Upper lobe of left lung (tissue), 6 donors: Measurements from ENCODE around the gene PFN2. TPM values are rescaled to one million over a fixed set of nuclear protein-coding genes. Genes with fewer than 3 reads are reported as not detected.
"Not testable (repeated sequence)": the region's sequence is repeated elsewhere in the genome, so short reads cannot be mapped to it uniquely, and the experiment has no call there.

ENCODE experiments used
- ATAC-seq, 2 donors: fragments of 200-7000 bp; cut with Tn5 transposase; one replicate each; pipeline ENCODE4 v1.9.1; 2022; ENCODE audit warnings: mild to moderate bottlenecking in 2 of 2, moderate library complexity in 2 of 2; ENCODE audit not compliant: low FRiP score in 2 of 2
- DNase-seq, 2 donors: peaks; one replicate each; pipeline ENCODE4 v3.0.0-alpha.2; 2019 to 2020
- H3K27ac ChIP-seq, 4 donors: fragments of 200-600 bp; sonication (generic); one replicate each; pipeline ENCODE4 v1.5.1; 2016 to 2019
- H3K27me3 ChIP-seq, 4 donors: fragments of 200-600 bp; sonication (generic); one replicate each; pipeline ENCODE4 v1.5.1; 2017 to 2019
- H3K36me3 ChIP-seq, 4 donors: fragments of 200-600 bp; sonication (generic); one replicate each; pipeline ENCODE4 v1.5.1; 2016 to 2019
- H3K4me1 ChIP-seq, 4 donors: fragments of 200-600 bp; sonication (generic); one replicate each; pipeline ENCODE4 v1.5.1; 2018 to 2019
- H3K4me3 ChIP-seq, 4 donors: fragments of 200-600 bp; sonication (generic); one replicate each; pipeline ENCODE4 v1.5.1; 2017 to 2019; ENCODE audit warnings: mild to moderate bottlenecking in 2 of 4, moderate library complexity in 1 of 4
- H3K9me3 ChIP-seq, 4 donors: fragments of 200-600 bp; sonication (generic); one replicate each; pipeline ENCODE4 v1.5.1; 2018 to 2019
- EP300 ChIP-seq, 4 donors: sonication (generic); formaldehyde crosslinking; IDR thresholded peaks; one replicate each; pipeline ENCODE4 v1.5.1; 2017; ENCODE audit warnings: antibody characterized with exemption in 4 of 4, control low read depth in 2 of 4
- POLR2A ChIP-seq, 4 donors: fragments of 450-650 bp; IDR thresholded peaks; one replicate each; pipeline ENCODE4 v1.5.1; 2016 to 2017; ENCODE audit warnings: antibody characterized with exemption in 4 of 4, mild to moderate bottlenecking in 2 of 4
- POLR2AphosphoS5 ChIP-seq, 2 donors: sonication (generic); formaldehyde crosslinking; IDR thresholded peaks; one replicate each; pipeline ENCODE4 v1.5.1; 2017; ENCODE audit warnings: antibody characterized with exemption in 2 of 2
- WGBS, 2 donors: methylation state at CpG; one replicate each; pipeline ENCODE4 v1.1.5; 2017 to 2018; 5-methylcytosine and 5-hydroxymethylcytosine counted together
- total RNA-seq, 6 donors: library from RNA; depleted of rRNA in 4 of 6; stranded (reverse); fragments of >200 nt in 4 of 6; gene quantifications; one replicate each; pipeline versions ENCODE4 v1.1.0 to v1.2.1, GENCODE V29; 2016 to 2021
- TF ChIP-seq, protein P1 (sequence below), 6 experiments: fragments of 450-650 bp in 4 of 6; fragments of 200-600 bp in 2 of 6; sonication (generic) in 2 of 6; IDR thresholded peaks; one replicate each; pipeline ENCODE4 v1.5.1; 2016 to 2019; ENCODE audit warnings: antibody characterized with exemption in 6 of 6
- donor health status: DM: no; HTN: no; CAD: no; lungs with moderate emphysema.
- donor health status: DM: no; HTN: yes; CAD: no; lungs with severe emphysema.

PFN2 gene
- total RNA-seq, 6 donors from 2014 or later = 6.3 to 38.5 (median 16.8) TPM

DNA sequence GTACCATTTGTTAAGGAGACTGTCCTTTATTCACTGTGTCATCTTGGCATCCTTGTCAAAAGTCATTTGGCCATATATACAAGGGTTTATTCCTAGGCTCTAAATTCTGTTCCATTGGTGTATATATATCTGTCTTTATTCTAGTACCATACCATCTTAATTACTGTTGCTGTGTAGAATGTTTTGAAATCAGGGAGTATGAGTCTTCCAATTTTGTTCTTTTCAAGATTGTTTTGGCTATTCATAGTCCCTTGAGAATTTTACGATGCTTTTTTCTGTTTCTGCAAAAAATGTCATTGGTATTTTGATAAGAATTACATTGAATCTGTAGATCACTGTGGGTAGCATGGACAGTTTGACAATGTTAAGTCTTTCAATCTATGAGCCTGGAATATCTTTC is 28.7 kb downstream of the PFN2 start:
- Histone ChIP-seq H3K9me3 (no peaks in the 10 kb centered on the region), H3K36me3 (peaks cover 0 to 3% (median 0%) of the 10 kb centered on the region in 4 donors), H3K27ac (no peak overlapping the region), H3K4me3 (no peak overlapping the region), H3K27me3 (no peaks in the 10 kb centered on the region), H3K4me1 (peaks cover 0 to 5% (median 1%) of the 10 kb centered on the region in 4 donors)
- 93% methylated on average over 1 of the region's 1 CpG for WGBS, 2 donors
- ATAC-seq (no peak), DNase-seq (no peak)
- TF ChIP-seq EP300 (IDR thresholded peaks at IDR 0.05) = no peak

DNA sequence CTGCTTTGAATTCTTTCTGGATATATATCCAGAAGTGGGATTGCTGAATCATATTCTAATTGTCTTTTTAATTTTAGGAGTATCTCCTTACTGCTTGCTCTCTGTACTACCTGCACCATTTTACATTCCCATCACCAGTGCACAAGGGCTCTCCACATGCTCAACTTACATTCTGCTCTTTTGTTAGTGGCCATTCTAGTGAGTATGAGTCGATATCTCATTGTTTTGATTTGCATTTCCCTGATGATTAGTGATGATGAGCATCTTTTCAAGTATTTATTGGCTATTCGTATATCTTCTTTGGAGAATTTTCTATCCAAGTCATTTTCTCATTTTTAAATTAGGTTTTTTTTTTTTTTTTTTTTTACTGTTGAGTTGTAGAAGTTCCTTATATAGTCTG is 29.5 kb downstream of the PFN2 start:
- Histone ChIP-seq H3K9me3 (no peaks in the 10 kb centered on the region), H3K27ac (no peak overlapping the region), H3K4me3 (no peak overlapping the region), H3K27me3 (no peaks in the 10 kb centered on the region), H3K36me3 (peaks cover 0 to 3% (median 0%) of the 10 kb centered on the region in 4 donors), H3K4me1 (peaks cover 0 to 5% (median 5%) of the 10 kb centered on the region in 4 donors)
- DNase-seq (no peak), ATAC-seq (no peak)
- TF ChIP-seq POLR2A (IDR thresholded peaks at IDR 0.05) (no peak), EP300 (IDR thresholded peaks at IDR 0.05) (no peak)
- WGBS, 2 donors = 79 to 93% methylated on average over 2 of the region's 2 CpGs

DNA sequence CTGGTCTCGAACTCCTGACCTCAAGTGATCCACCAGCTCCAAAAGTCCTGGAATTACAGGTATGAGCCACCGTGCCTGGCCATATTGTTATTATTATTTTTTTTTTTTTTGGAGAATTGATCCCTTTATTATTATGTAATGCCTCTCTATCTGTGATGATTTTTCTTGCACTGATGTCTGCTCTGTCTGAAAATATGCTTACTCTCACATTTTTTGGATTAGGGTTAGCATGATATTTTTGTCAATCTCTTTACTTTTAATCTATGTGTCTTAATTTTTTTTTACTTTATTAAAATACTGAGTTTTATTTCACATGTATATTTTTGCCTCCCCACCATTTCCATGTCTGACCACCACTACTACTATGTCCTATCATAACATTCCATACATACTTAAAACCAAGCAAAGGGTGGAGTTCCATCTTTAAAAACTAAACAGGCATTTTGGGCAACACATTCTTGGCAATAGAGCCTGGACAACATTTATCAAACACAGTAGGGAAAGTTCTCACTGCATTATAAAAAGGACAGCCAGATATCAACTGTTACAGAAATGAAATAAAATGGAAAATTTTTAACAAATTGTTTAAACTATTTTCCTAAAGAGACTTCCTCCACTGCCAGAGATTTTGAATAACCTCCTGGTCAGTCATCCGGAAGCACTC is 32.2 kb downstream of the PFN2 start:
- not testable (repeated sequence) for ATAC-seq, DNase-seq, H3K36me3 ChIP-seq, H3K4me3 ChIP-seq, H3K27ac ChIP-seq, H3K27me3 ChIP-seq, H3K9me3 ChIP-seq
- WGBS, 2 donors = 92 to 93% methylated on average over 3 of the region's 3 CpGs
- peaks cover 5 to 13% (median 10%) of the 10 kb centered on the region in 4 donors for H3K4me1 ChIP-seq

DNA sequence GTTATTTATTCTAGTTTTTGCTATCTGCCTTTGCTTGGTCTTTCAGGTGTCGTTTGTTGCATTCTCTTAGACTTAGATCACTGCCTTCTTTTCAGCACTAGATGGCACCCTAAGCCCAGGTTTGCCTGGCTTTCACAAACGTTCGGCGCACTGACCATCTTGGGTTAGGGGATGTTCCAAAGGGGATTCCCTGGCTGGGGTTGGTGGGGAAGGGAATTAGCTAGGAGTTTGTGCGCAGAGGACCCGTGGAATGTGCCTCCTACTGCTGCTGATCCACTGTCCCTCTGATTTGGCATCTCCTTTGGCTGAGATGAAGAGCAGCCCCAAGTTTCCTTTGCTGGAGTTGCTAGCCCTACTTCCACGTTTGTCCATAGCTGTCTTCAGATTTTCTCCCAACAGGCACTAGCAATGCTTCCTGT is 33.9 kb downstream of the PFN2 start:
- ATAC-seq = peak in 1 of 2 donors; percentile 78
- TF ChIP-seq, protein P1, sequence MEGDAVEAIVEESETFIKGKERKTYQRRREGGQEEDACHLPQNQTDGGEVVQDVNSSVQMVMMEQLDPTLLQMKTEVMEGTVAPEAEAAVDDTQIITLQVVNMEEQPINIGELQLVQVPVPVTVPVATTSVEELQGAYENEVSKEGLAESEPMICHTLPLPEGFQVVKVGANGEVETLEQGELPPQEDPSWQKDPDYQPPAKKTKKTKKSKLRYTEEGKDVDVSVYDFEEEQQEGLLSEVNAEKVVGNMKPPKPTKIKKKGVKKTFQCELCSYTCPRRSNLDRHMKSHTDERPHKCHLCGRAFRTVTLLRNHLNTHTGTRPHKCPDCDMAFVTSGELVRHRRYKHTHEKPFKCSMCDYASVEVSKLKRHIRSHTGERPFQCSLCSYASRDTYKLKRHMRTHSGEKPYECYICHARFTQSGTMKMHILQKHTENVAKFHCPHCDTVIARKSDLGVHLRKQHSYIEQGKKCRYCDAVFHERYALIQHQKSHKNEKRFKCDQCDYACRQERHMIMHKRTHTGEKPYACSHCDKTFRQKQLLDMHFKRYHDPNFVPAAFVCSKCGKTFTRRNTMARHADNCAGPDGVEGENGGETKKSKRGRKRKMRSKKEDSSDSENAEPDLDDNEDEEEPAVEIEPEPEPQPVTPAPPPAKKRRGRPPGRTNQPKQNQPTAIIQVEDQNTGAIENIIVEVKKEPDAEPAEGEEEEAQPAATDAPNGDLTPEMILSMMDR (IDR thresholded peaks at IDR 0.05) = peak; percentile 44 to 64 (median 56)
- no peak for TF ChIP-seq EP300 (IDR thresholded peaks at IDR 0.05)
- H3K27ac ChIP-seq = no peak overlapping the region
- peaks cover 5 to 13% (median 10%) of the 10 kb centered on the region in 4 donors for H3K4me1 ChIP-seq
- peak in 1 of 2 donors; percentile 28 for DNase-seq
- no peak overlapping the region for H3K4me3 ChIP-seq
- no peaks in the 10 kb centered on the region for H3K27me3 ChIP-seq
- no peaks in the 10 kb centered on the region for H3K9me3 ChIP-seq
- WGBS, 2 donors = 44 to 52% methylated on average over 7 of the region's 7 CpGs
- H3K36me3 ChIP-seq = no peaks in the 10 kb centered on the region

DNA sequence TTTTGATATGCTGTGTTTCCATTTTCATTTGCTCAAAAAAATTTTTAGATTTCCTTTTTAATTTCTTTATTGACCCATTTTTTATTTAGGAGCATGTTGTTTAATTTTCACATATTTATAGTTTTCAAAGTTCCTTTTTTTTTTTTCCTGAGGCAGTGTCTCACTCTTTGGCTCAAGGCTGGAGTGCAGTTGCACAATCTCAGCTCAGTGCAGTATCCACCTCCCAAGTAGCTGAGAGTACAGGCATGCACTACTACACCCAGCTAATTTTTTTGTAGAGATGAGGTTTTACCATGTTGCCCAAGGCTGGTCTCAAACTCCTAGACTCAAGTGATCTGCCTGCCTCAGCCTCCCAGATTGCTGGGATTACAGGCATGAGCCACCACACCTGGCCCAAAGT is 36.2 kb downstream of the PFN2 start:
- H3K9me3 ChIP-seq = no peaks in the 10 kb centered on the region
- no peak overlapping the region for H3K27ac ChIP-seq
- H3K36me3 ChIP-seq = peaks cover 0 to 4% (median 2%) of the 10 kb centered on the region in 4 donors
- peaks cover 5 to 13% (median 10%) of the 10 kb centered on the region in 4 donors for H3K4me1 ChIP-seq
- no peaks in the 10 kb centered on the region for H3K27me3 ChIP-seq
- ATAC-seq = peak; percentile 62 to 92
- H3K4me3 ChIP-seq = no peak overlapping the region
- TF ChIP-seq, protein P1 (IDR thresholded peaks at IDR 0.05) = no peak
- TF ChIP-seq POLR2A (IDR thresholded peaks at IDR 0.05) (no peak), POLR2AphosphoS5 (IDR thresholded peaks at IDR 0.05) (no peak), EP300 (IDR thresholded peaks at IDR 0.05) (no peak)
- peak in 1 of 2 donors; percentile 56 for DNase-seq

DNA sequence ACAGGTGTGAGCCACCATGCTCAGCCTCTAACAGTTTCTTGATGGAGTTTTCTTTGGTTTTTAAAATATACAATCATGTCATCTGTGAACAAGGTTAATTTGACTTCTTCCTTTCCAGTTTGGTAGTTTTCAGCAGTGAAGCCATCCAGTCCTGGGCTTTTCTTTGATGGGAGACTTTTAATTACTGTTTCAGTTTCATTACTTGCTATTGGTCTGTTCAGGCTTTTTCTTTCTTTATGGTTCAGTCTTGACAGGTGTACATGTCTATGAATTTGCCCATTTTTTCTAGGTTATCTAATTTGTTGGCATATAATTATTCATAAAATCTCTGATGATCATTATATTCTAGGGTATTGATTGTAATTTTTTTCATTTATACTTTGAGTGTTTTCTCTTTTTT is 36.8 kb downstream of the PFN2 start:
- no peak for DNase-seq
- peaks cover 0 to 4% (median 3%) of the 10 kb centered on the region in 4 donors for H3K36me3 ChIP-seq
- H3K27ac ChIP-seq = no peak overlapping the region
- ATAC-seq = no peak
- TF ChIP-seq POLR2AphosphoS5 (IDR thresholded peaks at IDR 0.05) (no peak), EP300 (IDR thresholded peaks at IDR 0.05) (no peak), POLR2A (IDR thresholded peaks at IDR 0.05) (no peak)
- TF ChIP-seq, protein P1 (IDR thresholded peaks at IDR 0.05) = no peak
- H3K9me3 ChIP-seq = no peaks in the 10 kb centered on the region
- no peaks in the 10 kb centered on the region for H3K27me3 ChIP-seq
- H3K4me1 ChIP-seq = peaks cover 5 to 12% (median 10%) of the 10 kb centered on the region in 4 donors
- H3K4me3 ChIP-seq = no peak overlapping the region
